Measurements from ENCODE around the gene PSTK. TPM values are rescaled to one million over a fixed set of nuclear protein-coding genes. Genes with fewer than 3 reads are reported as not detected.
A peak's percentile ranks its signal among the peaks of the same experiment; 100 is the strongest.

PSTK gene
- total and polyA plus RNA-seq, 2 of the 13 experiments (the other 11 are each of a cell fraction or from before 2014, with no cell fraction given): 8.2 to 9.3 TPM

- peak; percentile 67 for TF ChIP-seq HNF1A (IDR thresholded peaks at IDR 0.05; ENCODE audit: low read depth)
- TF ChIP-seq HNF1A (CRISPR knock-in tag; IDR thresholded peaks at IDR 0.05; ENCODE audit: borderline replicate concordance): peak; percentile 55; the same call in 1 of the 2 replicates
- no peak for TF ChIP-seq SOX6 (IDR thresholded peaks at IDR 0.05)
- peak; percentile 87 for TF ChIP-seq SOX6 (CRISPR knock-in tag; IDR thresholded peaks at IDR 0.05)
- TF ChIP-seq ZNF407 (CRISPR knock-in tag; IDR thresholded peaks at IDR 0.05; ENCODE audit: not compliant biosample characterization): no peak
- TF ChIP-seq ATRX (CRISPR knock-in tag; IDR thresholded peaks at IDR 0.05; ENCODE audit: borderline replicate concordance): no peak
- peak; percentile 5 for TF ChIP-seq TEAD3 (CRISPR knock-in tag; optimal IDR thresholded peaks at IDR 0.05; ENCODE audit: borderline replicate concordance)
- TF ChIP-seq KDM6A (CRISPR knock-in tag; IDR thresholded peaks at IDR 0.05; ENCODE audit: low read depth): peak; percentile 64
- TF ChIP-seq ZNF746 (CRISPR knock-in tag; IDR thresholded peaks at IDR 0.05): no peak
- TF ChIP-seq ZNF670 (CRISPR knock-in tag; IDR thresholded peaks at IDR 0.05; ENCODE audit: borderline replicate concordance): no peak
- TF ChIP-seq RARG (CRISPR knock-in tag; IDR thresholded peaks at IDR 0.05; ENCODE audit: low read depth): no peak
- TF ChIP-seq HMG20A (CRISPR knock-in tag; IDR thresholded peaks at IDR 0.05; ENCODE audit: borderline replicate concordance): peak; percentile 72
- TF ChIP-seq ZNF605 (CRISPR knock-in tag; IDR thresholded peaks at IDR 0.05): no peak
- peak; percentile 61; the same call in 1 of the 2 replicates for TF ChIP-seq ZNF644 (CRISPR knock-in tag; IDR thresholded peaks at IDR 0.05; ENCODE audit: low read depth)
- no peak for TF ChIP-seq SP140L (CRISPR knock-in tag; IDR thresholded peaks at IDR 0.05; ENCODE audit: borderline replicate concordance)
- peak; percentile 36; the same call in 1 of the 2 replicates for TF ChIP-seq ZSCAN9 (CRISPR knock-in tag; IDR thresholded peaks at IDR 0.05; ENCODE audit: borderline replicate concordance)
- TF ChIP-seq ZNF354B (CRISPR knock-in tag; IDR thresholded peaks at IDR 0.05): no peak
These were observed 39.9 kb downstream of the PSTK start (continued) for GRCh38 chr10:123019941-123020703.
